CD4-positive, alpha-beta T cell treated with Interleukin-1 beta for 1 hour (primary cell): ENCODE results near the gene PSEN1.
"Not testable (repeated sequence)": the region's sequence is repeated elsewhere in the genome, so short reads cannot be mapped to it uniquely, and the experiment has no call there.

Experiments
- DNase-seq, 2 donors: peaks; one replicate each; pipeline ENCODE4 v3.0.0-alpha.2; 2020 to 2022

Gene PSEN1

GRCh38 chr14:73168274-73168673 is 32.0 kb downstream of the PSEN1 start:
- no peak for DNase-seq

GRCh38 chr14:73168691-73169090 is 32.4 kb downstream of the PSEN1 start:
- no peak for DNase-seq

- DNase-seq = not testable (repeated sequence)
These were observed 33.5 kb downstream of the PSEN1 start for GRCh38 chr14:73169855-73170254.

GRCh38 chr14:73170686-73171085 is 34.4 kb downstream of the PSEN1 start:
- DNase-seq = no peak

GRCh38 chr14:73172500-73172899 is 36.2 kb downstream of the PSEN1 start:
- no peak for DNase-seq

GRCh38 chr14:73173092-73173735 is 36.9 kb downstream of the PSEN1 start:
- DNase-seq = peak in 1 of 2 donors; percentile 36

- no peak for DNase-seq
These were observed 40.4 kb downstream of the PSEN1 start for GRCh38 chr14:73176685-73177084.

- peak in 1 of 2 donors; percentile 6 for DNase-seq
These were observed 44.1 kb downstream of the PSEN1 start for GRCh38 chr14:73180385-73180805.

- DNase-seq = not testable (repeated sequence)
These were observed 44.7 kb downstream of the PSEN1 start for GRCh38 chr14:73180969-73181368.

- DNase-seq = no peak
These were observed 52.2 kb downstream of the PSEN1 start for GRCh38 chr14:73188501-73188911.

- DNase-seq = no peak
These were observed 53.3 kb downstream of the PSEN1 start for GRCh38 chr14:73189651-73190050.

- no peak for DNase-seq
These were observed 55.1 kb downstream of the PSEN1 start for GRCh38 chr14:73191441-73191840.

- not testable (repeated sequence) for DNase-seq
These were observed 58.0 kb downstream of the PSEN1 start for GRCh38 chr14:73194306-73194705.

- DNase-seq = no peak
These were observed 61.9 kb downstream of the PSEN1 start for GRCh38 chr14:73198253-73198652.

GRCh38 chr14:73203527-73203926 is 67.2 kb downstream of the PSEN1 start:
- DNase-seq = no peak

GRCh38 chr14:73207615-73208014 is 71.3 kb downstream of the PSEN1 start:
- DNase-seq = no peak

- DNase-seq = no peak
These were observed 72.1 kb downstream of the PSEN1 start for GRCh38 chr14:73208390-73208789.

GRCh38 chr14:73208846-73209245 is 72.5 kb downstream of the PSEN1 start:
- DNase-seq = no peak

GRCh38 chr14:73209953-73210352 is 73.6 kb downstream of the PSEN1 start:
- DNase-seq = no peak

- no peak for DNase-seq
These were observed 75.1 kb downstream of the PSEN1 start for GRCh38 chr14:73211251-73212040.

GRCh38 chr14:73216030-73216429 is 79.7 kb downstream of the PSEN1 start:
- no peak for DNase-seq

- DNase-seq = no peak
These were observed 81.1 kb downstream of the PSEN1 start for GRCh38 chr14:73217411-73217810.

GRCh38 chr14:73220061-73220460 is 83.8 kb downstream of the PSEN1 start:
- no peak for DNase-seq

GRCh38 chr14:73220634-73221033 is 84.3 kb downstream of the PSEN1 start:
- DNase-seq = no peak
